Renal cortex interstitium (tissue), 11 donors: ENCODE results near the gene CHKA. TPM values are rescaled to one million over a fixed set of nuclear protein-coding genes. Genes with fewer than 3 reads are reported as not detected.
A peak's percentile ranks its signal among the peaks of the same experiment; 100 is the strongest.

ENCODE experiments used
- DNase-seq, 11 donors: peaks; one replicate each; pipeline ENCODE4 v3.0.0-alpha.2; 2013; ENCODE audit warnings: low read depth in 9 of 11, low spot score in 4 of 11; ENCODE audit errors: extremely low read depth in 1 of 11
- polyA plus RNA-seq, 3 donors: library from polyadenylated mRNA; unstranded; fragments of 120-200 nt; gene quantifications; one replicate each; pipeline ENCODE4 v1.2.1, GENCODE V29; 2013; ENCODE audit not compliant: insufficient read length in 3 of 3

The CHKA gene
- polyA plus RNA-seq, 3 donors: 31.9 to 49.8 (median 36.2) TPM

DNA sequence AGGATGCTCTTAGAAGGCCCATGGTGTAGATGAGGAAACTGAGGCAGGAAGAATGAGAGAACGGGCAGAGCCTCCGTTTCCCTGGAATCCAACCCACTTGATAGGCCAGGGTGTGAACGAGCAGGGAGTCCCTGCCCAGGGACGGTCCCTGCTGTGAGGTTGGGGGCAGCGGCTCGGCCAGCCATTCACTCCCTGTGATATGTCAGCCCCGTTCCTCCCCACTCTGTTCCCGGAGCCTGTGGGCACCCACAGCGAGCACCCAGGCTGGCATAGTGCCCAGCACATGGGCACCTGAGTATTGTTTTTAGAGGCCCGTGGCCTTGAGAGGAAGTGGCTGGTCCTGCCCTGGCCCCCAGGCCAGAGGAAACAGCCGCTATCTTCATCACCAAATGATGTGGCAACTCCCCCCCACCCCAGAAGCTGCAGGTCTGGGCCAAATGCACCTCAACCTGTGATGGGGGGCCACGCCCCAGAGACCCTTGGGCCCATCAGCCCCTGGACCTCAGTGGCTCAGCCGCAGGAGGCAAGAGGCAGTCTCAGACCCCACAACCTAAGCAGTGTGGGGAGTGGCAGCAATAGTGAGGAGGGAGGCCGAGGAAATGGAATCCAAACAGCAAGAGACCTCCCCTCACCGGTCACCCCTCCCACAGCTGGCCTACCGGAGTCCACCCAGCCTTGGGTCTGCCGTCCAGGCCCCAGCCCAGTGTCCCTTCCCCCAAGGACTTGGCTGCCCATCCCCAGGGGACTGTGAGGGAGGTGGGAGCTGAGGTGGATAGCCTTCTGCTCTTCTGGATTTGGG, 108.9 kb downstream of the CHKA start:
- DNase-seq: no peak

- no peak for DNase-seq
Observed at GRCh38 chr11:68011051-68011943, 109.9 kb downstream of the CHKA start.

DNA sequence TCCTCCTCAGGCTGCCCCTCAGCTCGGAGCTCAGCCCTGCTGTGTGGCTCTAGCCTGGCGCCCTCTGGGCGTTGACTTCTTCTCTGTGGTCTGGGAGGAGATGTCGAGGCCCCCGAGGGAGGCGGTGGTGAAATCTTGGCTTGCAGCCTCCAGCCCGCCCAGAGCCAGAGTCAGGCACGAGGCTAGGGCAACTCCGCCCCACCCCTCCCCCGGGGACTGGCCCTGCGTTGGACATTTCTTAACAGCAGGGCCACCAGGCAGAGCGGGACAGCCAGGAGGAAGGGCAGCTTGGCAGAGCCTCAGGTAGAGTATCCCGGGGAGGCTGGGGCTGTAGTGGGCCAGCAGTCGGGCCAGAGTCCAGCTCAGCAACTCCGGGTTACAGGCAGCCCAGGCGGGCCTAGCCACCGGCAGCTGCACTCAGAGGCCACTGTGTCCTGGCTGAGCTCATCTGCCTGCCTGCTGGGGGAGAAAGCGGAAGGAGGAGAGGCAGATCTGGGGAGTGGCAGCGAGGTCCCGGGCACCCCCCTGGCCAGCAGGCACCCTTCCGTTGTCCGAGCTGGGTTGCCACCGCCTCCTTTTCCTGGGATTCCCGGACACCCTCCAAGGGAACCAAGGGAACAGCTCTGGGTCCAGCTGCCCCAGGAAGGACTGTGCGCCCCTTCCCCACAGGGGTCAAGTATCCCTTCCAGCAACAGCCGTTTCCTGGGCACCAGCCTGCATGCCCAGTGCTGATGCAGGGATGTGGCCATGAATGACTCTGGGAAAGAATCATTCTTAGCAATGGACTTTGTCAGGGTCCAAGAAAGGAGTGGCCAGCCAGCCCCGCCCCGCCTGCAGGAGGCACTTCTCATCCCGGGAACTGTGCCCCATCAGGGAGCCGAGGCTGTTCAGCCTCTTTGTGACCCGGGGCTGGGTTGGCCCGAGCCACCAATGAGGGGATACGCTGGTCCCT, 110.8 kb downstream of the CHKA start, which contains the start of gene ALDH3B1:
TSS of gene ALDH3B1 (plus strand) at position 238 of the 952 bp plus-strand sequence. CDS start 4,971 bp downstream, outside the sequence.
- DNase-seq: no peak

GRCh38 chr11:68009391-68010089, 111.6 kb downstream of the CHKA start:
- DNase-seq: no peak

DNA sequence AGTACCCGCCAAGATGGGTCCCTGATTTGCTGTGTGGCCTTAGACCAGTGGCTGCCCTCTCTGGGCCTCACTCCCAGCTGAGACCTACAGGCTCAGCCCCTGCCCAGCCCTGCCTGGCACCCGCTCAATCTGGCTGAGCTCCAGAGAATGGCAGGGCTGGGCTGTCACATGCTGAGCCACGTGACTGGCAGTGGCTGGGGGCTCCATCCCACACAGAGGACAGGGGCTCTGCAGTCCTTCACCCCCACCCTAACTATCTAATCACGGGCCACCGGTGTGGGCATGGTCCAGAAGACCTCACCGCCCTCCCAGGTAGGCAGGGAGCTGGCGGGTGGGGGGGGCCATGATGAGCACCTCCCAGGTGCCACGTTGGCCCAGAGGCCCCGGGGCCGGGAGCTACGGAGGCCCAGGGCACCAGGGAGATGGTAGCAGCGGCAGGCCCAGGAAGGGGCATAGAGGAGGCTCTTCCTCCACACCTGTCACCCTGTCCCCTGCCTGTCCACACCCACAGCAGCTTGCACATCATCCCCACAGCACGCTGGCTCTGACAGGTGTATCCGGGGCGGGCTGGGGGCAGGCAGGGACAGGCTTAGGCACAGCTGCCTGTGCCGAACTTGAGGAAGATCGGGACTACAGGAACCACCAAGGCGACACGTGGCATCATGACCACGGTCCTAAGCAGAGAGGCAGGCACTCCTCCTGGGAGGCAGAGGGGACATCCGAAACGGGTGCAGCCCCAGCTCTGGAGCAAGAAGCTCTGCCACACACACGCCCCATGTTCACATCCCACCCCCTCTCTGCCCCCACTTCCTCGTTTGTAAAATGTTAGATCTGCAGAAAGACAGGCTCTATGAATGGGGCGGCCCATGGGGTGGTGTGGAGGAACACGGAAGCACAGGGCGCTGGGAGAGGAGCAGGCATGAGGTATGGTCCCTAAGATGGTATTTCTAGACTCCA, 112.5 kb downstream of the CHKA start:
- DNase-seq: no peak

DNA sequence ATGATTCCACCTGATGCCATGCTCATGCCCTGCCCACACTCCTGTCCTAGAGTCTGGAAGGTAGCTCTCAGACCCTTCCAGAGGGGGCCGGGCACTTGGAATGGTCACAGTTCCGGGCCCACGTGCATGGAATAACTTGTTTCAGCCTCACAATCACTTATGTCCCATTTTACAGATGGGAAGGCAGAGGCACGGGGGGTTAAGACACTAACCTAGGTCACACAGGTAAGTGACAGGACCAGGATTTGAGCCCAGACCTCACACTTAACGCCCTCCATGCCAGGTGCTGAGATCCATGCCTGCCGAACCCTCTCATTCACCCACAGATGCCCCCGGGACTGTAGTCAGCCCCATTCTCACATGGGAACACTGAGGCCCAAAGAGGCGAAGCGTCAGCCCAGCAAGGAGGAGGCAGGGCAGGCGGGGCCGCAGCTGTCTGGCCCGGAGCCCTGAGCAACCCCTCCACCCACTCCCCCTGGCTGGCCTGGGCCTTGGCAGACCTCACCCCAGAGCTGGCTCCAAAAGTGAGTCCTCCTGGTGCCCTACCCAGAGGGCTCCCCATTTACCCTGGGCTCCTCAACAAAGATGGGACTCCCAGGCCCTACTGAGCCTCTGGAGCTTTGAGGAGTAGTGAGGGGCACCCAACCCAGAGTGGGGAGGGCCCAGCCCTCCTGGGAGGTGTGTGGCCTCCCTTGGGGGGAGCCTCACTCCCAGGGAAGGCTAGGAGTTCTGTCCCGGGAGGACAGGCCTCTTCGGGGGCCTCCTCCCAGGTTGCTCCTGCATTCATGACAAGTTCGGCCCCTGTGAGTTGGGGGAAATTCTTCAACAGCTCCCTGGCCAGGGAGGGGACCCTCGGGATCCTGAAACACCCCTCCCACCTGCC, 113.4 kb downstream of the CHKA start:
- no peak for DNase-seq

- DNase-seq: no peak
Observed at GRCh38 chr11:68006606-68007166, 114.5 kb downstream of the CHKA start.

GRCh38 chr11:68004551-68005335, 116.4 kb downstream of the CHKA start:
- no peak for DNase-seq

GRCh38 chr11:68003846-68004550, 117.2 kb downstream of the CHKA start, which contains the start of gene UNC93B1:
Gene UNC93B1 (minus strand): TSS chr11:68004097. CDS start chr11:68004043, 54 bp downstream.
- DNase-seq: peak in 7 of 11 donors; percentile 41 to 65 (median 59)

DNA sequence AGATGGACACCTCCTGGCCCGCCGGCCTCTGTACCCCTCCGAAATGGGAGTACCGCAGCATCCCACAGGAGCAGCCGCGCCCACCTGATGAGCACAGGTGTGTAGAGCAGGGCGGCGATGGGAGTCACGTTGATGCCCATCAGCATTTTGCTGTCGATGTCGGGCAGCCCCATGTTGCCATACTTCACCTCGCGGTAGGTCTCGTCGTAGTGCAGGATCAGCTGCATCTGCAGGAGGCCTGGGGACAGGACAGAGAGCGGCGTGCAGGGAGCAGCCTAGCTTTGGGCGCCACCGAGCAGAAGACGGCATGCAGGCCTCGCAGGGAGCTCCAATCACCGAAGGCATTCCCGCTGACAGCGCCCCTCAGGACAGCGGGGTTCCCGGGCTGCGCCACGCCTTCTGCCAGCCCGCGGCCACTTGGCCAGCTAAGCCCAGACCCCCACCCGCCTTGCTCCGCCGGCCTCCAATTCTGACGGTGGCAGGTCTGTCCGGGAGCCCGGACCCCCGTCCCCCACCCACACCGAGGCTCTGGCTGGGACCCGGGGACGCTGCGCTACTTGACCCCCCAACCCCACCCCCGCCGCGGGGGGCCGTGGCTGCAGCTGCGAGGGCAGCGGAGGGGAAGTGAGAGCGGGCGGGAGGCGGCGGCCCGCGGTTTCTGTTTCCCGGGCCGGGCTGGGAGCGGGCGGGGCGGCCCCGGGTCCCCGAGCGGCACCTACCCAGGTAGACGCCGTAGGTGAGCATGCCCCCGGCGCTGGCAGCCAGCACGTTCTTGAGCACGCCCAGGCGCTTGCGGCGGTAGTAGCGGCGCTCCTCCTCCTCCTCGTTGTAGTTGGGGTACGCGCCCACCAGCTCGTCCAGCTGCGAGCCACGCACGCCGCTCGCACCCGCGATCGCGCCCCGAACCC, 118.0 kb downstream of the CHKA start:
- no peak for DNase-seq
